B cell (primary cell): Measurements from ENCODE around the gene SI. TPM values are rescaled to one million over a fixed set of nuclear protein-coding genes. Genes with fewer than 3 reads are reported as not detected.

Experiments used
- ATAC-seq: fragments of 200-7000 bp; cut with Tn5 transposase; one replicate; pipeline ENCODE4 v1.10.0; 2021; ENCODE audit warnings: low read depth, mild to moderate bottlenecking, moderate number of reproducible peaks, moderate library complexity
- CTCF ChIA-PET: fragments of 350-600 bp; sonication (Branson Sonifier 250); formaldehyde crosslinking; loops from one replicate; lab custom pipeline; 2021; ENCODE audit warnings: antibody characterized with exemption, inconsistent platforms; lab: Charles Lee
- POLR2A ChIA-PET: fragments of 350-600 bp; sonication (Branson Sonifier 250); formaldehyde crosslinking; loops from one replicate; lab custom pipeline; 2021; ENCODE audit warnings: antibody characterized with exemption; lab: Charles Lee
- DNase-seq: peaks from one replicate; pipeline ENCODE4 v3.0.0; 2013
- H2AFZ ChIP-seq: 2 replicates; pipeline ENCODE4 v1.6.1; 2012; ENCODE audit warnings: mild to moderate bottlenecking, low read depth, low read length; ENCODE audit not compliant: insufficient read depth, poor library complexity, severe bottlenecking
- H3K27ac ChIP-seq, 2 donors: 1 replicate in 1 of 2; 2 replicates in 1 of 2; pipeline ENCODE4 v1.5.1; 2012 to 2013; ENCODE audit warnings: low read length in 2 of 2, mild to moderate bottlenecking in 2 of 2, moderate library complexity in 1 of 2
- H3K27me3 ChIP-seq, 4 experiments: fragments of 200-600 bp in 1 of 4; sonication (generic) in 1 of 4; replicated peaks in 1 of 4; 1 replicate in 2 of 4; 2 replicates in 2 of 4; pipeline versions ENCODE4 v1.6.1 to v1.7.0; 2013 to 2016; ENCODE audit warnings: low read length in 3 of 4, mild to moderate bottlenecking in 2 of 4, mixed read lengths in 1 of 4, moderate library complexity in 1 of 4; ENCODE audit not compliant: insufficient read depth in 4 of 4, control insufficient read depth in 3 of 4; ENCODE audit errors: control extremely low read depth in 1 of 4
- H3K36me3 ChIP-seq, 2 experiments: replicated peaks in 1 of 2; 1 replicate in 1 of 2; 2 replicates in 1 of 2; pipeline versions ENCODE4 v1.6.1 to v1.7.1; 2013; ENCODE audit warnings: low read length in 1 of 2; ENCODE audit not compliant: insufficient read depth in 2 of 2, control insufficient read depth in 1 of 2; ENCODE audit errors: control extremely low read depth in 1 of 2, extremely low read depth in 1 of 2
- H3K4me1 ChIP-seq, 2 donors: fragments of 200-600 bp in 1 of 2; sonication (generic) in 1 of 2; 1 replicate in 1 of 2; 2 replicates in 1 of 2; pipeline versions ENCODE4 v1.5.1 to v1.6.1; 2013 to 2017; ENCODE audit warnings: low read length in 2 of 2; ENCODE audit not compliant: control insufficient read depth in 2 of 2, insufficient read depth in 2 of 2
- H3K4me2 ChIP-seq: replicated peaks from 2 replicates; pipeline ENCODE3; 2012; ENCODE audit warnings: mild to moderate bottlenecking, low read depth, low read length; ENCODE audit not compliant: poor library complexity, severe bottlenecking
- H3K4me3 ChIP-seq, 5 experiments: fragments of 200-600 bp in 1 of 5; sonication (generic) in 1 of 5; 1 replicate in 3 of 5; 2 replicates in 2 of 5; pipeline versions ENCODE4 v1.5.1 to v1.7.0; 2011 to 2016; ENCODE audit warnings: low read length in 4 of 5, mild to moderate bottlenecking in 4 of 5, low read depth in 2 of 5, control low read depth in 1 of 5, moderate library complexity in 1 of 5; ENCODE audit not compliant: insufficient read depth in 1 of 5; ENCODE audit errors: control extremely low read depth in 1 of 5, extremely low read depth in 1 of 5
- H3K79me2 ChIP-seq: fragments of 200-600 bp; sonication (generic); one replicate; pipeline ENCODE4 v1.6.0; 2016; ENCODE audit warnings: low read length; ENCODE audit not compliant: control insufficient read depth, insufficient read depth
- H3K9ac ChIP-seq: fragments of 200-600 bp; sonication (generic); 2 replicates; pipeline ENCODE4 v1.6.1; 2017; ENCODE audit warnings: mild to moderate bottlenecking, low read length, moderate library complexity
- H3K9me3 ChIP-seq, 3 donors: one replicate each; pipeline versions ENCODE4 v1.6.1 to v1.7.1; 2013; ENCODE audit warnings: low read length in 2 of 3; ENCODE audit not compliant: control insufficient read depth in 2 of 3, insufficient read depth in 1 of 3; ENCODE audit errors: control extremely low read depth in 1 of 3
- H4K20me1 ChIP-seq: 2 replicates; pipeline ENCODE4 v1.6.0; 2012; ENCODE audit warnings: mild to moderate bottlenecking, low read length; ENCODE audit not compliant: insufficient read depth, control insufficient read depth, poor library complexity, severe bottlenecking
- H3K27ac Mint-ChIP-seq: one replicate; pipeline ENCODE4 v1.8.0; 2021; ENCODE audit warnings: mixed read lengths
- H3K27me3 Mint-ChIP-seq: one replicate; pipeline ENCODE4 v1.8.0; 2021; ENCODE audit warnings: mixed read lengths
- H3K4me1 Mint-ChIP-seq: one replicate; pipeline ENCODE4 v1.8.0; 2021; ENCODE audit warnings: mixed read lengths
- H3K4me3 Mint-ChIP-seq: one replicate; pipeline ENCODE4 v1.8.0; 2021; ENCODE audit warnings: mixed read lengths
- H3K9me3 Mint-ChIP-seq: one replicate; pipeline ENCODE4 v1.8.0; 2022; ENCODE audit warnings: mixed read lengths; ENCODE audit not compliant: insufficient read depth
- EZH2 ChIP-seq: IDR thresholded peaks from 2 replicates; pipeline ENCODE4 v1.6.1; 2012; ENCODE audit warnings: borderline replicate concordance, low read depth, mild to moderate bottlenecking, moderate library complexity, low read length; ENCODE audit not compliant: insufficient read depth, poor library complexity, severe bottlenecking
- WGBS: methylation state at CpG from one replicate; pipeline ENCODE4 v1.1.5; 2013; ENCODE audit warnings: missing lambda C conversion rate; ENCODE audit not compliant: insufficient coverage; 5-methylcytosine and 5-hydroxymethylcytosine counted together
- intact Hi-C: fragments of 100-400 bp; cut with micrococcal nuclease; formaldehyde crosslinking; loops from one replicate; pipeline ENCODE4 v1.10.0; 2022
- polyA plus RNA-seq: library from polyadenylated mRNA; depleted of rRNA; stranded (reverse); fragments of >200 nt; gene quantifications from 2 replicates; pipeline ENCODE4 v1.2.3, GENCODE V29; 2012
- total RNA-seq, 2 donors: library from RNA; stranded (reverse); fragments of 120-200 nt in 1 of 2; gene quantifications; 1 replicate in 1 of 2; 2 replicates in 1 of 2; pipeline versions ENCODE4 v1.2.3 to v1.2.4, GENCODE V29; 2013 to 2022
- TF ChIP-seq, protein P1 (sequence below): fragments of 200-600 bp; IDR thresholded peaks from one replicate; pipeline ENCODE4 v1.8.0; 2022; ENCODE audit warnings: antibody characterized with exemption, mild to moderate bottlenecking

The SI gene
- total and polyA plus RNA-seq, 2 donors (not counting 1 experiment from before 2014, with no cell fraction given) = not detected

DNA sequence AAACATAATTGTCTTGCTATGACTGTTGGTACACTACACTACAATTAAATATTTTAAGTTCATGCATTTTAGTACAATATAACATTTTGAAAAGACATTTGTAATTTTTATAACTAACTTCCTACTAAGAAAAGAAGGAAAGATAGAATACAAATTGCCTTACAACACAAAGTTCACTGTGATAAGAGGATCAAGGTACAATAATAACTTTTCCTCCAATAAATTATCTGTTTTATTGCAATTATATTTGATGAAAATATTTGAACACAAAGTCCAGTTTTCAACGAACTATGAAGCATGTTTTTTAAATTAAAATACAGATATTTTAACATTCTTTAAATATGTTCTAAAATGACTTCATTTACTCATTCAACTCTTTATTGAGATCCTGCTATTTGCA is 33.1 kb upstream of the SI start:
- ChIA-PET POLR2A (no interaction called here), CTCF (no interaction called here)
- Mint-ChIP-seq H3K27ac (no peak overlapping the region), H3K27me3 (no peaks in the 10 kb centered on the region), H3K4me3 (no peak overlapping the region), H3K4me1 (no peaks in the 10 kb centered on the region), H3K9me3 (no peaks in the 10 kb centered on the region)
- Histone ChIP-seq H4K20me1 (no peaks in the 10 kb centered on the region), H3K27ac (no peak overlapping the region), H3K4me2 (no peak overlapping the region), H3K9me3 (no peaks in the 10 kb centered on the region), H3K9ac (no peak overlapping the region), H2AFZ (no peak overlapping the region), H3K27me3 (no peaks in the 10 kb centered on the region), H3K4me1 (no peaks in the 10 kb centered on the region), H3K36me3 (no peaks in the 10 kb centered on the region), H3K79me2 (no peaks in the 10 kb centered on the region), H3K4me3 (no peak overlapping the region)
- no peak for DNase-seq
- no peak for ATAC-seq
- intact Hi-C loops = no loop called here
- TF ChIP-seq, protein P1, sequence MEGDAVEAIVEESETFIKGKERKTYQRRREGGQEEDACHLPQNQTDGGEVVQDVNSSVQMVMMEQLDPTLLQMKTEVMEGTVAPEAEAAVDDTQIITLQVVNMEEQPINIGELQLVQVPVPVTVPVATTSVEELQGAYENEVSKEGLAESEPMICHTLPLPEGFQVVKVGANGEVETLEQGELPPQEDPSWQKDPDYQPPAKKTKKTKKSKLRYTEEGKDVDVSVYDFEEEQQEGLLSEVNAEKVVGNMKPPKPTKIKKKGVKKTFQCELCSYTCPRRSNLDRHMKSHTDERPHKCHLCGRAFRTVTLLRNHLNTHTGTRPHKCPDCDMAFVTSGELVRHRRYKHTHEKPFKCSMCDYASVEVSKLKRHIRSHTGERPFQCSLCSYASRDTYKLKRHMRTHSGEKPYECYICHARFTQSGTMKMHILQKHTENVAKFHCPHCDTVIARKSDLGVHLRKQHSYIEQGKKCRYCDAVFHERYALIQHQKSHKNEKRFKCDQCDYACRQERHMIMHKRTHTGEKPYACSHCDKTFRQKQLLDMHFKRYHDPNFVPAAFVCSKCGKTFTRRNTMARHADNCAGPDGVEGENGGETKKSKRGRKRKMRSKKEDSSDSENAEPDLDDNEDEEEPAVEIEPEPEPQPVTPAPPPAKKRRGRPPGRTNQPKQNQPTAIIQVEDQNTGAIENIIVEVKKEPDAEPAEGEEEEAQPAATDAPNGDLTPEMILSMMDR = no peak
- no peak for TF ChIP-seq EZH2
- no CpG with 5 or more reads among the region's 1 CpG for WGBS

DNA sequence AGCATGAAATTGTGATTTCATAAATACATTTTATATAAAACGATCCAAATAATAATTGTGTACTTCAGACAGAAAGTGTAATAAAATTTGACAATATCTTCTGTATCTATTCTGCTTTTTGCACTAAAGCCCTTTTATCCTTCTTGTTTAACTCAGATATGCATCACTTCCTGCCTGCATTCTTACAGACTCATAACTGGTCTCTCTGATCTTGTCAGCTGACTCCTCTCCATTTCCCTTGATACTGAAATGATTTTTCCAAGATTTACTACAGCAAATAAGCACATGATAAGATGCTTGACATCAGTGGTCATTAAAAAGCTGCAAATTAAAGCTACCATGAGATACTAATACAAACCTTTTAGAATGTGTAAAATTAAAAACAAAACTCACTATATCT is 25.3 kb upstream of the SI start:
- no peak overlapping the region for H3K9ac ChIP-seq
- H4K20me1 ChIP-seq = no peaks in the 10 kb centered on the region
- Mint-ChIP-seq H3K9me3 (no peaks in the 10 kb centered on the region), H3K4me3 (no peak overlapping the region), H3K27me3 (no peaks in the 10 kb centered on the region), H3K27ac (no peak overlapping the region), H3K4me1 (no peaks in the 10 kb centered on the region)
- intact Hi-C loops = no loop called here
- H3K4me1 ChIP-seq = no peaks in the 10 kb centered on the region
- H3K36me3 ChIP-seq = no peaks in the 10 kb centered on the region
- no peak overlapping the region for H3K4me2 ChIP-seq
- TF ChIP-seq EZH2 = no peak
- TF ChIP-seq, protein P1 = no peak
- no peak for DNase-seq
- no peaks in the 10 kb centered on the region for H3K27me3 ChIP-seq
- ChIA-PET CTCF (no interaction called here), POLR2A (no interaction called here)
- no peaks in the 10 kb centered on the region for H3K79me2 ChIP-seq
- WGBS = no CpG with 5 or more reads among the region's 1 CpG
- no peak overlapping the region for H3K4me3 ChIP-seq
- no peak overlapping the region for H2AFZ ChIP-seq
- H3K9me3 ChIP-seq = no peaks in the 10 kb centered on the region
- ATAC-seq = no peak
- no peak overlapping the region for H3K27ac ChIP-seq
